ENCODE measurements around the gene PPP2R1A.

- TF ChIP-seq CTCF (IDR thresholded peaks at IDR 0.05): no peak
- no peak for TF ChIP-seq POLR2AphosphoS5 (IDR thresholded peaks at IDR 0.05; ENCODE audit: insufficient read depth in 1 of 2, low read depth in 1 of 2)
Observed at GRCh38 chr19:52275988-52276387, 86.1 kb downstream of the PPP2R1A start.
